Liver (tissue), 9 donors: ENCODE measurements around the gene LSAMP. TPM values are rescaled to one million over a fixed set of nuclear protein-coding genes. Genes with fewer than 3 reads are reported as not detected.

Experiments
- DNase-seq: peaks from one replicate; pipeline ENCODE4 v3.0.0-alpha.2; 2017; ENCODE audit warnings: low spot score
- H3K27ac ChIP-seq, 2 donors: one replicate each; pipeline ENCODE4 v1.7.0; 2013; ENCODE audit warnings: inconsistent platforms in 2 of 2, low read length in 2 of 2, control low read depth in 1 of 2, low read depth in 1 of 2, mild to moderate bottlenecking in 1 of 2
- H3K27me3 ChIP-seq, 4 donors: one replicate each; pipeline versions ENCODE4 v1.6.1 to v1.7.0; 2013; ENCODE audit warnings: low read length in 3 of 4, inconsistent platforms in 1 of 4, mild to moderate bottlenecking in 1 of 4, moderate library complexity in 1 of 4; ENCODE audit not compliant: control insufficient read depth in 4 of 4, insufficient read depth in 4 of 4
- H3K36me3 ChIP-seq, 4 donors: one replicate each; pipeline versions ENCODE4 v1.6.1 to v1.7.0; 2013; ENCODE audit warnings: low read length in 3 of 4, mild to moderate bottlenecking in 3 of 4, low read depth in 1 of 4, moderate library complexity in 1 of 4; ENCODE audit not compliant: control insufficient read depth in 4 of 4, insufficient read depth in 3 of 4
- H3K4me1 ChIP-seq, 4 donors: one replicate each; pipeline versions ENCODE4 v1.6.1 to v1.7.0; 2013; ENCODE audit warnings: low read length in 3 of 4, mild to moderate bottlenecking in 3 of 4, moderate library complexity in 1 of 4; ENCODE audit not compliant: control insufficient read depth in 4 of 4, insufficient read depth in 4 of 4
- H3K4me3 ChIP-seq, 3 donors: one replicate each; pipeline versions ENCODE4 v1.6.1 to v1.7.0; 2013; ENCODE audit warnings: low read length in 3 of 3, control low read depth in 1 of 3, low read depth in 1 of 3, mild to moderate bottlenecking in 1 of 3
- H3K9ac ChIP-seq, 2 donors: one replicate each; pipeline ENCODE4 v1.7.0; 2013; ENCODE audit warnings: low read length in 2 of 2, mild to moderate bottlenecking in 2 of 2, moderate library complexity in 2 of 2, control low read depth in 1 of 2, low read depth in 1 of 2
- H3K9me3 ChIP-seq, 4 donors: one replicate each; pipeline versions ENCODE4 v1.6.1 to v1.7.0; 2013; ENCODE audit warnings: low read length in 3 of 4; ENCODE audit not compliant: control insufficient read depth in 4 of 4
- EGR1 ChIP-seq, 2 donors: IDR thresholded peaks; 2 replicates each; pipeline ENCODE4 v1.6.1; 2016 to 2018; ENCODE audit warnings: antibody characterized with exemption in 2 of 2, low read depth in 2 of 2
- FOXA1 ChIP-seq: IDR thresholded peaks from 2 replicates; pipeline ENCODE4 v1.6.1; 2016; ENCODE audit warnings: antibody characterized with exemption
- FOXA2 ChIP-seq: IDR thresholded peaks from 2 replicates; pipeline ENCODE4 v1.6.1; 2016; ENCODE audit warnings: antibody characterized with exemption
- GABPA ChIP-seq, 2 donors: IDR thresholded peaks in 1 of 2; conservative IDR thresholded peaks in 1 of 2; 2 replicates each; pipeline ENCODE4 v1.6.1; 2016; ENCODE audit warnings: antibody characterized with exemption in 2 of 2, mild to moderate bottlenecking in 1 of 2, moderate library complexity in 1 of 2
- HNF4A ChIP-seq, 2 donors: conservative IDR thresholded peaks; 2 replicates each; pipeline ENCODE4 v1.6.1; 2016; ENCODE audit warnings: antibody characterized with exemption in 2 of 2, mild to moderate bottlenecking in 2 of 2
- HNF4G ChIP-seq: IDR thresholded peaks from 2 replicates; pipeline ENCODE4 v1.6.1; 2016; ENCODE audit warnings: antibody characterized with exemption
- JUND ChIP-seq, 2 donors: IDR thresholded peaks; 2 replicates each; pipeline ENCODE4 v1.6.1; 2016; ENCODE audit warnings: antibody characterized with exemption in 2 of 2
- NR2F2 ChIP-seq: IDR thresholded peaks from 2 replicates; pipeline ENCODE4 v1.6.1; 2016; ENCODE audit warnings: antibody characterized with exemption
- RAD21 ChIP-seq, 2 donors: IDR thresholded peaks; 2 replicates each; pipeline ENCODE4 v1.6.1; 2016; ENCODE audit warnings: antibody characterized with exemption in 2 of 2, mild to moderate bottlenecking in 2 of 2
- REST ChIP-seq: IDR thresholded peaks from 2 replicates; pipeline ENCODE4 v1.6.1; 2016; ENCODE audit warnings: antibody characterized with exemption, mild to moderate bottlenecking
- RXRA ChIP-seq, 2 donors: IDR thresholded peaks; 2 replicates each; pipeline ENCODE4 v1.6.1; 2017 to 2018; ENCODE audit warnings: antibody characterized with exemption in 2 of 2, mild to moderate bottlenecking in 1 of 2
- SP1 ChIP-seq: IDR thresholded peaks from 2 replicates; pipeline ENCODE4 v1.6.1; 2018; ENCODE audit warnings: antibody characterized with exemption, mild to moderate bottlenecking
- TAF1 ChIP-seq: conservative IDR thresholded peaks from 2 replicates; pipeline ENCODE4 v1.6.1; 2016; ENCODE audit warnings: antibody characterized with exemption, mild to moderate bottlenecking
- YY1 ChIP-seq: IDR thresholded peaks from 2 replicates; pipeline ENCODE4 v1.6.1; 2016; ENCODE audit warnings: antibody characterized with exemption, mild to moderate bottlenecking
- ZBTB33 ChIP-seq: IDR thresholded peaks from 2 replicates; pipeline ENCODE4 v1.6.1; 2016; ENCODE audit warnings: antibody characterized with exemption
- WGBS: extraction: QIAGEN DNeasy Blood & Tissue Kit; methylation state at CpG from one replicate; pipeline ENCODE4 v1.1.7; 2013; 5-methylcytosine and 5-hydroxymethylcytosine counted together
- polyA plus RNA-seq, 2 donors: library from polyadenylated mRNA; stranded (reverse) in 1 of 2; unstranded in 1 of 2; fragments of 200-250 nt in 1 of 2; fragments of >200 nt in 1 of 2; fragmentation: Nextera tagmentation in 1 of 2; extraction: Ambion mirVana in 1 of 2; gene quantifications; one replicate each; pipeline versions ENCODE4 v1.2.1 to v1.2.3, GENCODE V29; 2013 to 2015
- total RNA-seq, 2 donors: library from RNA; depleted of rRNA; stranded (reverse); fragments of >200 nt; gene quantifications; one replicate each; pipeline ENCODE4 v1.2.3, GENCODE V29; 2014
- TF ChIP-seq, protein P1 (sequence below): IDR thresholded peaks from 2 replicates; pipeline ENCODE4 v1.6.1; 2016; ENCODE audit warnings: antibody characterized with exemption
- TF ChIP-seq, protein P2 (sequence below): fragments of 150-350 bp; IDR thresholded peaks from 2 replicates; pipeline ENCODE4 v1.5.1; 2017; ENCODE audit warnings: improper control_type of control experiment, low read depth, low read length; ENCODE audit not compliant: missing input control
- donor health status: healthy.
- donor health status: healthy.
- donor health status: healthy.
- donor health status: healthy.
- donor health status: healthy.

The LSAMP gene
- total and polyA plus RNA-seq, 4 donors = 0.01 to 0.17 (median 0.06) TPM

DNA sequence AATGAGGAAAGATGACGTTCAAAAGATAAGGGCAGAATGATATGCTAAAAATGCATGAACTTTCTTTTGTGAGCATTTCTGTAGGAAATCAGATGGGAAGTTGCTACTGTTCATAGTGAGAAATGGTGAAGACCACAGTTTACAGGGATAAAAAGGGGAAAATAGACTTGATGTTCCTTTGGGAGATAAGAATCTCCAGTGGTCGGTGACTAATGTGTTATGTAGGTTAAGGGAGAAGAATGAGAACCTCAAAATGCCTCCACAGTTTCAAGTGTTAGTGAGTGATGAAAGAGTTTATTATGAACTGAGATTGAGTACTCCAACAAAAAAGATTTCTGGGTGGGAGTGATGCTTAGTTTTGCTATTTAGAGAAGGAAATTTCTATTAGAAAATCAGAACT lies 247.2 kb downstream of the LSAMP start:
- no peaks in the 10 kb centered on the region for H3K27me3 ChIP-seq
- no peak overlapping the region for H3K9ac ChIP-seq
- whole genome bisulfite sequencing = 58% methylated on average over 2 of the region's 2 CpGs
- no peak for DNase-seq
- no peak overlapping the region for H3K4me3 ChIP-seq
- TF ChIP-seq RXRA (IDR thresholded peaks at IDR 0.05) (no peak), FOXA2 (no peak), HNF4A (conservative IDR thresholded peaks at IDR 0.05) (no peak), NR2F2 (no peak), YY1 (no peak), FOXA1 (no peak), TAF1 (no peak), GABPA (IDR thresholded peaks at IDR 0.05 in 1 of 2, conservative IDR thresholded peaks at IDR 0.05 in 1 of 2) (no peak)
- TF ChIP-seq, protein P1, sequence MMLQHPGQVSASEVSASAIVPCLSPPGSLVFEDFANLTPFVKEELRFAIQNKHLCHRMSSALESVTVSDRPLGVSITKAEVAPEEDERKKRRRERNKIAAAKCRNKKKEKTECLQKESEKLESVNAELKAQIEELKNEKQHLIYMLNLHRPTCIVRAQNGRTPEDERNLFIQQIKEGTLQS = no peak
- TF ChIP-seq, protein P2, sequence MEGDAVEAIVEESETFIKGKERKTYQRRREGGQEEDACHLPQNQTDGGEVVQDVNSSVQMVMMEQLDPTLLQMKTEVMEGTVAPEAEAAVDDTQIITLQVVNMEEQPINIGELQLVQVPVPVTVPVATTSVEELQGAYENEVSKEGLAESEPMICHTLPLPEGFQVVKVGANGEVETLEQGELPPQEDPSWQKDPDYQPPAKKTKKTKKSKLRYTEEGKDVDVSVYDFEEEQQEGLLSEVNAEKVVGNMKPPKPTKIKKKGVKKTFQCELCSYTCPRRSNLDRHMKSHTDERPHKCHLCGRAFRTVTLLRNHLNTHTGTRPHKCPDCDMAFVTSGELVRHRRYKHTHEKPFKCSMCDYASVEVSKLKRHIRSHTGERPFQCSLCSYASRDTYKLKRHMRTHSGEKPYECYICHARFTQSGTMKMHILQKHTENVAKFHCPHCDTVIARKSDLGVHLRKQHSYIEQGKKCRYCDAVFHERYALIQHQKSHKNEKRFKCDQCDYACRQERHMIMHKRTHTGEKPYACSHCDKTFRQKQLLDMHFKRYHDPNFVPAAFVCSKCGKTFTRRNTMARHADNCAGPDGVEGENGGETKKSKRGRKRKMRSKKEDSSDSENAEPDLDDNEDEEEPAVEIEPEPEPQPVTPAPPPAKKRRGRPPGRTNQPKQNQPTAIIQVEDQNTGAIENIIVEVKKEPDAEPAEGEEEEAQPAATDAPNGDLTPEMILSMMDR = no peak
- H3K4me1 ChIP-seq = no peaks in the 10 kb centered on the region
- no peak overlapping the region for H3K27ac ChIP-seq
- no peaks in the 10 kb centered on the region for H3K9me3 ChIP-seq
- no peaks in the 10 kb centered on the region for H3K36me3 ChIP-seq

DNA sequence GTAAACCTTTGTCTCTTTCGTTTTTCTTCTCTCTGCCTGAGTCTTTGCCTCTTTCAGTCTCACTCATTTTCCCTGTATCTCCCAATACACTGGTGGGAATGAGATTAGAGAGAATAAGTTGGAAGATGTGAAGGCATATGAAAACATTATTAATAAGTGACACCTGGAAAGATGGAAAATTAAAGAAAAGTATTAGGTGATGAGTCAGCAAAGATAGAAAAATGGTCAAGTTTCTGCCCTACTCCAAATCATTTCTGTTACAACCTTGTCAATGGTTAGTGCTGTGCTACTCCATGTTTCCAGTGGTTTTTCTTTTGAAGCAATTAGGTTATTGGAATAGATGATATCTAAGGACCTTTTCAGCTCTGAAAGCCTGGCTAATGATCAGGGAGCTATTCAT lies 252.8 kb downstream of the LSAMP start:
- 65% methylated on average over 1 of the region's 1 CpG for WGBS
- Histone ChIP-seq H3K36me3 (no peaks in the 10 kb centered on the region), H3K9me3 (peaks cover 0 to 3% (median 0%) of the 10 kb centered on the region in 4 donors), H3K4me3 (no peak overlapping the region), H3K27ac (no peak overlapping the region), H3K4me1 (no peaks in the 10 kb centered on the region), H3K9ac (no peak overlapping the region), H3K27me3 (no peaks in the 10 kb centered on the region)
- no peak for DNase-seq
- TF ChIP-seq RAD21 (IDR thresholded peaks at IDR 0.05) (no peak), SP1 (no peak), REST (no peak), TAF1 (no peak), ZBTB33 (no peak), HNF4G (no peak), NR2F2 (no peak), FOXA2 (no peak), RXRA (IDR thresholded peaks at IDR 0.05) (no peak), EGR1 (IDR thresholded peaks at IDR 0.05; ENCODE audit: low read depth in 2 of 2) (no peak), GABPA (IDR thresholded peaks at IDR 0.05 in 1 of 2, conservative IDR thresholded peaks at IDR 0.05 in 1 of 2) (no peak), JUND (IDR thresholded peaks at IDR 0.05) (no peak), YY1 (no peak)
- TF ChIP-seq, protein P2 = no peak
- TF ChIP-seq, protein P1 = no peak
